Activated naive CD8-positive, alpha-beta T cell (primary cell): ENCODE data around the gene CYP3A5.
A peak's percentile ranks its signal among the peaks of the same experiment; 100 is the strongest.
"Not testable (repeated sequence)": the region's sequence is repeated elsewhere in the genome, so short reads cannot be mapped to it uniquely, and the experiment has no call there.

Experiments
- H3K27ac Mint-ChIP-seq: one replicate; pipeline ENCODE4 v1.8.0; 2021; ENCODE audit warnings: mixed read lengths
- H3K27me3 Mint-ChIP-seq: one replicate; pipeline ENCODE4 v1.8.0; 2021; ENCODE audit warnings: mixed read lengths
- H3K36me3 Mint-ChIP-seq: one replicate; pipeline ENCODE4 v1.8.0; 2021; ENCODE audit warnings: mixed read lengths
- H3K4me1 Mint-ChIP-seq: one replicate; pipeline ENCODE4 v1.8.0; 2021; ENCODE audit warnings: low read depth, mixed read lengths
- H3K4me3 Mint-ChIP-seq: one replicate; pipeline ENCODE4 v1.8.0; 2021; ENCODE audit warnings: mild to moderate bottlenecking, mixed read lengths
- H3K9me3 Mint-ChIP-seq: one replicate; pipeline ENCODE4 v1.8.0; 2021; ENCODE audit warnings: low read depth, mixed read lengths

The CYP3A5 gene

GRCh38 chr7:99693427-99694200, 13.8 kb upstream of the CYP3A5 start:
- no peaks in the 10 kb centered on the region for H3K36me3 Mint-ChIP-seq

GRCh38 chr7:99693100-99693426, 13.3 kb upstream of the CYP3A5 start:
- H3K9me3 Mint-ChIP-seq: no peaks in the 10 kb centered on the region
- H3K4me3 Mint-ChIP-seq: peak overlapping the region; percentile 1
- no peaks in the 10 kb centered on the region for H3K27me3 Mint-ChIP-seq
- peaks cover 26% of the 10 kb centered on the region for H3K4me1 Mint-ChIP-seq
- no peaks in the 10 kb centered on the region for H3K36me3 Mint-ChIP-seq
- peak overlapping the region; percentile 36 for H3K27ac Mint-ChIP-seq

More at GRCh38 chr7:99693427-99694200, 13.8 kb upstream of the CYP3A5 start:
- peak overlapping the region; percentile 30 for H3K4me3 Mint-ChIP-seq
- peaks cover 26% of the 10 kb centered on the region for H3K4me1 Mint-ChIP-seq
- H3K27me3 Mint-ChIP-seq: no peaks in the 10 kb centered on the region
- H3K9me3 Mint-ChIP-seq: no peaks in the 10 kb centered on the region
- no peak overlapping the region for H3K27ac Mint-ChIP-seq

- H3K9me3 Mint-ChIP-seq, H3K27me3 Mint-ChIP-seq, H3K4me3 Mint-ChIP-seq, H3K36me3 Mint-ChIP-seq: not testable (repeated sequence)
- Mint-ChIP-seq H3K27ac (peak overlapping the region; percentile 36), H3K4me1 (peaks cover 26% of the 10 kb centered on the region)
Measured at GRCh38 chr7:99692563-99692962, 12.8 kb upstream of the CYP3A5 start.

- H3K4me1 Mint-ChIP-seq: peaks cover 26% of the 10 kb centered on the region
- H3K4me3 Mint-ChIP-seq, H3K27me3 Mint-ChIP-seq, H3K27ac Mint-ChIP-seq, H3K36me3 Mint-ChIP-seq, H3K9me3 Mint-ChIP-seq: not testable (repeated sequence)
Measured at GRCh38 chr7:99691658-99692057, 11.9 kb upstream of the CYP3A5 start.

GRCh38 chr7:99690918-99691317, 11.1 kb upstream of the CYP3A5 start:
- not testable (repeated sequence) for H3K36me3 Mint-ChIP-seq, H3K27me3 Mint-ChIP-seq, H3K27ac Mint-ChIP-seq, H3K9me3 Mint-ChIP-seq, H3K4me3 Mint-ChIP-seq
- peaks cover 26% of the 10 kb centered on the region for H3K4me1 Mint-ChIP-seq

GRCh38 chr7:99685871-99686608, 6.2 kb upstream of the CYP3A5 start:
- not testable (repeated sequence) for H3K4me1 Mint-ChIP-seq, H3K9me3 Mint-ChIP-seq, H3K4me3 Mint-ChIP-seq, H3K27me3 Mint-ChIP-seq, H3K27ac Mint-ChIP-seq
- peaks cover 18% of the 10 kb centered on the region for H3K36me3 Mint-ChIP-seq

GRCh38 chr7:99685129-99685758, 5.4 kb upstream of the CYP3A5 start:
- Mint-ChIP-seq H3K27me3 (no peaks in the 10 kb centered on the region), H3K27ac (no peak overlapping the region), H3K36me3 (peaks cover 24% of the 10 kb centered on the region), H3K4me1 (no peaks in the 10 kb centered on the region), H3K4me3 (no peak overlapping the region), H3K9me3 (no peaks in the 10 kb centered on the region)

GRCh38 chr7:99679032-99679399, 780 bp downstream of the CYP3A5 start:
- no peak overlapping the region for H3K4me3 Mint-ChIP-seq
- peaks cover 19% of the 10 kb centered on the region for H3K36me3 Mint-ChIP-seq
- H3K27ac Mint-ChIP-seq: no peak overlapping the region
- H3K9me3 Mint-ChIP-seq: no peaks in the 10 kb centered on the region
- H3K27me3 Mint-ChIP-seq: no peaks in the 10 kb centered on the region
- peaks cover 23% of the 10 kb centered on the region for H3K4me1 Mint-ChIP-seq

GRCh38 chr7:99677648-99678045, 2.1 kb downstream of the CYP3A5 start:
- Mint-ChIP-seq H3K27ac (peak overlapping the region; percentile 46), H3K4me1 (peaks cover 25% of the 10 kb centered on the region), H3K27me3 (no peaks in the 10 kb centered on the region), H3K36me3 (peaks cover 12% of the 10 kb centered on the region), H3K9me3 (no peaks in the 10 kb centered on the region), H3K4me3 (no peak overlapping the region)

- Mint-ChIP-seq H3K27me3 (no peaks in the 10 kb centered on the region), H3K36me3 (peaks cover 7% of the 10 kb centered on the region), H3K4me3 (no peak overlapping the region), H3K4me1 (peaks cover 25% of the 10 kb centered on the region), H3K27ac (peak overlapping the region; percentile 46), H3K9me3 (no peaks in the 10 kb centered on the region)
Measured at GRCh38 chr7:99677013-99677647, 2.7 kb downstream of the CYP3A5 start.

GRCh38 chr7:99674995-99675742, 4.6 kb downstream of the CYP3A5 start:
- Mint-ChIP-seq H3K4me1 (peaks cover 25% of the 10 kb centered on the region), H3K9me3 (no peaks in the 10 kb centered on the region), H3K4me3 (peak overlapping the region; percentile 69), H3K36me3 (peaks cover 2% of the 10 kb centered on the region), H3K27me3 (no peaks in the 10 kb centered on the region), H3K27ac (peak overlapping the region; percentile 87)

GRCh38 chr7:99672573-99672972, 7.2 kb downstream of the CYP3A5 start:
- Mint-ChIP-seq H3K9me3 (no peaks in the 10 kb centered on the region), H3K36me3 (peaks cover 4% of the 10 kb centered on the region), H3K4me1 (peaks cover 25% of the 10 kb centered on the region), H3K27me3 (no peaks in the 10 kb centered on the region), H3K4me3 (no peak overlapping the region), H3K27ac (peak overlapping the region; percentile 12)

GRCh38 chr7:99669782-99670181, 10.0 kb downstream of the CYP3A5 start:
- peaks cover 12% of the 10 kb centered on the region for H3K36me3 Mint-ChIP-seq
- H3K27me3 Mint-ChIP-seq: no peaks in the 10 kb centered on the region
- no peak overlapping the region for H3K4me3 Mint-ChIP-seq
- no peaks in the 10 kb centered on the region for H3K9me3 Mint-ChIP-seq
- H3K4me1 Mint-ChIP-seq: peaks cover 16% of the 10 kb centered on the region
- no peak overlapping the region for H3K27ac Mint-ChIP-seq

GRCh38 chr7:99668541-99668940, 11.3 kb downstream of the CYP3A5 start:
- Mint-ChIP-seq H3K27ac (no peak overlapping the region), H3K9me3 (no peaks in the 10 kb centered on the region), H3K4me3 (no peak overlapping the region), H3K36me3 (peaks cover 21% of the 10 kb centered on the region), H3K27me3 (no peaks in the 10 kb centered on the region), H3K4me1 (peaks cover 9% of the 10 kb centered on the region)
